ENCODE results near the gene OTOP2.

OTOP2 gene

GRCh38 chr17:74921026-74921681 lies 2.9 kb upstream of the OTOP2 start (continued):
- TF ChIP-seq EGR2 (tag by site-specific recombination; IDR thresholded peaks at IDR 0.05; ENCODE audit: low read depth) (peak; percentile 83), ZNF600 (tag by site-specific recombination; IDR thresholded peaks at IDR 0.05) (no peak), ZNF670 (tag by site-specific recombination; IDR thresholded peaks at IDR 0.05; ENCODE audit: low read depth) (no peak), SETDB1 (IDR thresholded peaks at IDR 0.05; ENCODE audit: insufficient read length, low read length) (no peak)
- TF ChIP-seq, protein P1, sequence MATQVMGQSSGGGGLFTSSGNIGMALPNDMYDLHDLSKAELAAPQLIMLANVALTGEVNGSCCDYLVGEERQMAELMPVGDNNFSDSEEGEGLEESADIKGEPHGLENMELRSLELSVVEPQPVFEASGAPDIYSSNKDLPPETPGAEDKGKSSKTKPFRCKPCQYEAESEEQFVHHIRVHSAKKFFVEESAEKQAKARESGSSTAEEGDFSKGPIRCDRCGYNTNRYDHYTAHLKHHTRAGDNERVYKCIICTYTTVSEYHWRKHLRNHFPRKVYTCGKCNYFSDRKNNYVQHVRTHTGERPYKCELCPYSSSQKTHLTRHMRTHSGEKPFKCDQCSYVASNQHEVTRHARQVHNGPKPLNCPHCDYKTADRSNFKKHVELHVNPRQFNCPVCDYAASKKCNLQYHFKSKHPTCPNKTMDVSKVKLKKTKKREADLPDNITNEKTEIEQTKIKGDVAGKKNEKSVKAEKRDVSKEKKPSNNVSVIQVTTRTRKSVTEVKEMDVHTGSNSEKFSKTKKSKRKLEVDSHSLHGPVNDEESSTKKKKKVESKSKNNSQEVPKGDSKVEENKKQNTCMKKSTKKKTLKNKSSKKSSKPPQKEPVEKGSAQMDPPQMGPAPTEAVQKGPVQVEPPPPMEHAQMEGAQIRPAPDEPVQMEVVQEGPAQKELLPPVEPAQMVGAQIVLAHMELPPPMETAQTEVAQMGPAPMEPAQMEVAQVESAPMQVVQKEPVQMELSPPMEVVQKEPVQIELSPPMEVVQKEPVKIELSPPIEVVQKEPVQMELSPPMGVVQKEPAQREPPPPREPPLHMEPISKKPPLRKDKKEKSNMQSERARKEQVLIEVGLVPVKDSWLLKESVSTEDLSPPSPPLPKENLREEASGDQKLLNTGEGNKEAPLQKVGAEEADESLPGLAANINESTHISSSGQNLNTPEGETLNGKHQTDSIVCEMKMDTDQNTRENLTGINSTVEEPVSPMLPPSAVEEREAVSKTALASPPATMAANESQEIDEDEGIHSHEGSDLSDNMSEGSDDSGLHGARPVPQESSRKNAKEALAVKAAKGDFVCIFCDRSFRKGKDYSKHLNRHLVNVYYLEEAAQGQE (tag by site-specific recombination; IDR thresholded peaks at IDR 0.05): no peak
- TF ChIP-seq, protein P2, sequence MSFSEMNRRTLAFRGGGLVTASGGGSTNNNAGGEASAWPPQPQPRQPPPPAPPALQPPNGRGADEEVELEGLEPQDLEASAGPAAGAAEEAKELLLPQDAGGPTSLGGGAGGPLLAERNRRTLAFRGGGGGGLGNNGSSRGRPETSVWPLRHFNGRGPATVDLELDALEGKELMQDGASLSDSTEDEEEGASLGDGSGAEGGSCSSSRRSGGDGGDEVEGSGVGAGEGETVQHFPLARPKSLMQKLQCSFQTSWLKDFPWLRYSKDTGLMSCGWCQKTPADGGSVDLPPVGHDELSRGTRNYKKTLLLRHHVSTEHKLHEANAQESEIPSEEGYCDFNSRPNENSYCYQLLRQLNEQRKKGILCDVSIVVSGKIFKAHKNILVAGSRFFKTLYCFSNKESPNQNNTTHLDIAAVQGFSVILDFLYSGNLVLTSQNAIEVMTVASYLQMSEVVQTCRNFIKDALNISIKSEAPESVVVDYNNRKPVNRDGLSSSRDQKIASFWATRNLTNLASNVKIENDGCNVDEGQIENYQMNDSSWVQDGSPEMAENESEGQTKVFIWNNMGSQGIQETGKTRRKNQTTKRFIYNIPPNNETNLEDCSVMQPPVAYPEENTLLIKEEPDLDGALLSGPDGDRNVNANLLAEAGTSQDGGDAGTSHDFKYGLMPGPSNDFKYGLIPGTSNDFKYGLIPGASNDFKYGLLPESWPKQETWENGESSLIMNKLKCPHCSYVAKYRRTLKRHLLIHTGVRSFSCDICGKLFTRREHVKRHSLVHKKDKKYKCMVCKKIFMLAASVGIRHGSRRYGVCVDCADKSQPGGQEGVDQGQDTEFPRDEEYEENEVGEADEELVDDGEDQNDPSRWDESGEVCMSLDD (tag by site-specific recombination; IDR thresholded peaks at IDR 0.05): peak; percentile 39; the same call in 1 of the 2 replicates

- no peak overlapping the region for H3K4me3 ChIP-seq (ENCODE audit: low read depth, low read length)
- no peak overlapping the region for H3K27ac ChIP-seq (ENCODE audit: extremely low read depth, low read depth, low read length)
- no peaks in the 10 kb centered on the region for H3K4me1 ChIP-seq (ENCODE audit: control insufficient read depth, insufficient read depth, low read length)
- ChIA-PET CTCF (interaction anchor here (0.9 to 6.3 kb wide), 4 partner anchors 36 to 828 kb away, joined by 3 to 69 read pairs (median 12); no protein-coding TSS in a partner anchor), POLR2A (interaction anchor here (1.6 kb wide), 1 partner anchor 49 kb away, joined by 3 read pairs; the partner anchor contains the start of gene FDXR)
- TF ChIP-seq SCRT2 (tag by site-specific recombination; IDR thresholded peaks at IDR 0.05) (peak; percentile 65), ZNF660 (tag by site-specific recombination; IDR thresholded peaks at IDR 0.05) (no peak), OVOL3 (tag by site-specific recombination; IDR thresholded peaks at IDR 0.05) (no peak)
- peaks cover 0 to 5% of the 10 kb centered on the region in 2 experiments; a peak in 1 of 3 replicates for H3K36me3 ChIP-seq (ENCODE audit: control insufficient read depth in 2 of 2, insufficient read depth in 1 of 2, low read length in 2 of 2)
- H3K9me3 ChIP-seq (ENCODE audit: control insufficient read depth, insufficient read depth, low read depth, low read length): no peaks in the 10 kb centered on the region
Measured at GRCh38 chr17:74921769-74922168, 2.3 kb upstream of the OTOP2 start.

DNA sequence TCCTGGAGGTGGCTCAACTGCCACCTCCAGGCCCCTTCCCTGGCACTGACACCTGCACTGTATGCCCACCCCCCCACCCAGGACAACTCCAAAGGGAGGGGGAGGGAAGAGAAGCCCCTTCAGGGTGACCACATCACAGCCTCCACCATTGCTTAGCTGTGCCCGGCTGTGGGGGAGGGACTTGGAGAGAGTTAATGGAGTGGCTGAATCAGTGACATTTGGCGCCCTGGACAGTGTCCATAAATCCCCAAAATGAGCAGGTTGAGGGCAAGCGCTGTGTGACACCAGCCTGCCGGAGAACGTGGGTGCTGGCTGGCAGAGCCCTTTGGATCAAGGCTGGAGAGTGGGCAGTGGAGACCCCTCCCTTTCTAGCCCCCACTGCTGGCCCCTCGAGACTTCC lies 1.9 kb upstream of the OTOP2 start:
- TF ChIP-seq KLF7 (tag by site-specific recombination; IDR thresholded peaks at IDR 0.05; ENCODE audit: borderline replicate concordance) (no peak), GLI4 (tag by site-specific recombination; IDR thresholded peaks at IDR 0.05) (no peak), ZBTB7A (tag by site-specific recombination; IDR thresholded peaks at IDR 0.05; ENCODE audit: low read depth) (no peak), INSM2 (tag by site-specific recombination; IDR thresholded peaks at IDR 0.05) (no peak), ZNF202 (tag by site-specific recombination; IDR thresholded peaks at IDR 0.05; ENCODE audit: borderline replicate concordance) (no peak), ZFP69B (tag by site-specific recombination; IDR thresholded peaks at IDR 0.05) (no peak), ZNF558 (tag by site-specific recombination; IDR thresholded peaks at IDR 0.05) (no peak), ZNF501 (tag by site-specific recombination; IDR thresholded peaks at IDR 0.05) (no peak), ZNF610 (tag by site-specific recombination; IDR thresholded peaks at IDR 0.05; ENCODE audit: borderline replicate concordance) (no peak)
- TF ChIP-seq, protein P3, sequence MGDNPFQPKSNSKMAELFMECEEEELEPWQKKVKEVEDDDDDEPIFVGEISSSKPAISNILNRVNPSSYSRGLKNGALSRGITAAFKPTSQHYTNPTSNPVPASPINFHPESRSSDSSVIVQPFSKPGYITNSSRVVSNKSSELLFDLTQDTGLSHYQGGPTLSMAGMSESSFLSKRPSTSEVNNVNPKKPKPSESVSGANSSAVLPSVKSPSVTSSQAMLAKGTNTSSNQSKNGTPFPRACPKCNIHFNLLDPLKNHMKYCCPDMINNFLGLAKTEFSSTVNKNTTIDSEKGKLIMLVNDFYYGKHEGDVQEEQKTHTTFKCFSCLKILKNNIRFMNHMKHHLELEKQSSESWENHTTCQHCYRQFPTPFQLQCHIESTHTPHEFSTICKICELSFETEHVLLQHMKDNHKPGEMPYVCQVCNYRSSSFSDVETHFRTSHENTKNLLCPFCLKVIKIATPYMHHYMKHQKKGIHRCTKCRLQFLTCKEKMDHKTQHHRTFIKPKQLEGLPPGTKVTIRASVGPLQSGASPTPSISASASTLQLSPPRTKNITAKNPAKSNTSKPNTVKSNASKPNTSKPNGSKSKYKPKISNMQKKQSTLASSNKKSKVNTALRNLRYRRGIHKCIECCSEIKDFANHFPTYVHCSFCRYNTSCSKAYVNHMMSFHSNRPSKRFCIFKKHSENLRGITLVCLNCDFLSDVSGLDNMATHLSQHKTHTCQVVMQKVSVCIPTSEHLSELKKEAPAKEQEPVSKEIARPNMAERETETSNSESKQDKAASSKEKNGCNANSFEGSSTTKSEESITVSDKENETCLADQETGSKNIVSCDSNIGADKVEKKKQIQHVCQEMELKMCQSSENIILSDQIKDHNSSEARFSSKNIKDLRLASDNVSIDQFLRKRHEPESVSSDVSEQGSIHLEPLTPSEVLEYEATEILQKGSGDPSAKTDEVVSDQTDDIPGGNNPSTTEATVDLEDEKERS (tag by site-specific recombination; IDR thresholded peaks at IDR 0.05): no peak
- no peaks in the 10 kb centered on the region for H3K9me3 ChIP-seq (ENCODE audit: control insufficient read depth, insufficient read depth, low read depth, low read length)
- no peak overlapping the region for H3K4me3 ChIP-seq (ENCODE audit: low read depth, low read length)
- peaks cover 0 to 5% of the 10 kb centered on the region in 2 experiments; a peak in 1 of 3 replicates for H3K36me3 ChIP-seq (ENCODE audit: control insufficient read depth in 2 of 2, insufficient read depth in 1 of 2, low read length in 2 of 2)
- POLR2A ChIA-PET: interaction anchor here (2.5 kb wide), 1 partner anchor 49 kb away, joined by 8 read pairs; the partner anchor contains the start of gene FDXR
- CTCF ChIA-PET: interaction anchor here (0.5 to 6.3 kb wide), 9 partner anchors 9 to 198 kb away, joined by 3 to 69 read pairs (median 4); no protein-coding TSS in a partner anchor
- no peaks in the 10 kb centered on the region for H3K4me1 ChIP-seq (ENCODE audit: control insufficient read depth, insufficient read depth, low read length)
- H3K27ac ChIP-seq (ENCODE audit: extremely low read depth, low read depth, low read length): no peak overlapping the region

Data from HEK293 (cell line).